HG02588 (cell line): Measurements from ENCODE around the gene RAB22A.

Experiments used
- ATAC-seq: cut with Tn5 transposase; IDR thresholded peaks from one replicate; pipeline ENCODE4 v1.9.1; 2021; ENCODE audit warnings: mild to moderate bottlenecking, moderate library complexity; ENCODE audit not compliant: unreplicated experiment

The RAB22A gene

DNA sequence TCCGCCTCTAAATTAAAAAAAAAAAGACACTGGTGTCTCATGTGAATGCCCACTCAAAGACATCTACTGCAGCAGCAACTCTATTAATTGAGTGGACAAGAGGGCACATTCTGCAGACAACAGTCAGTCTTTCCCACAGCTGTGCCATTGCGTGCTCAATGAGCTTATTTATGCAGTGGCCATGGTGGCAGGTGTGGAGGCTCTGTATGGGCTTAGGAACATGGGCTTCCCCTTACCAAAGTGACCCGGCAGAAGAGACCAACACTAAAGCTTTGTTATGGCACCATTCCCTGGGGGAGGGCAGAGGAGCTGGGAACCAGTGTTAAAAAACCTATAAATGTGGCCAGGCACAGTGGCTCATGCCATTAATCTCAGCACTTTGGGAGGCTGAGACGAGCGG lies 75.3 kb downstream of the RAB22A start:
- no peak for ATAC-seq

DNA sequence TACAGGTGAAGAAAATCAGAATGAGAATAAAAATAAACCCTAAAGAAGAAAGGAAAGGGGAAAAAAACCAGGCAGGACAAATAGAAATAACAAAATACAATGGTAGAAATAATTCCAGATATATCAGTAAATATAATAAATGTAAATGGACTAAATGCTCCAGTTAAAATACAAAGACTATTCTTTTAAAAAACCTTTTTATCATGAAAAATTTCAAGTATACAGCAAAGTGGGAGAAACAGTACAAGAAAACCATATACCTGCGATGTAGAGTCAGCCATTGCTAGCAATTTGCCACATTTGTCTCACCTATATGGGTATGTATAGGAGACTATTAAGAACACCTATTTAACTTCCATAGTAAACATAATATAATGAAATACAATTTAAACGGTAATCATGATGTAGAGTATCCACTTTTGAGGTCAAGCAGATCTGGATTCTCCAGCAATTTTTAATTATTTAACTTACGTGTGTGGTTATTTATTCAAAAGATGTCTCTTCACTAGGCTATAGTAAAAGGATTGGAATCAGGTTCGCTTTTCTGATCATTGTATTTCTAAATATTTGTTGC lies 78.6 kb downstream of the RAB22A start:
- ATAC-seq: no peak

DNA sequence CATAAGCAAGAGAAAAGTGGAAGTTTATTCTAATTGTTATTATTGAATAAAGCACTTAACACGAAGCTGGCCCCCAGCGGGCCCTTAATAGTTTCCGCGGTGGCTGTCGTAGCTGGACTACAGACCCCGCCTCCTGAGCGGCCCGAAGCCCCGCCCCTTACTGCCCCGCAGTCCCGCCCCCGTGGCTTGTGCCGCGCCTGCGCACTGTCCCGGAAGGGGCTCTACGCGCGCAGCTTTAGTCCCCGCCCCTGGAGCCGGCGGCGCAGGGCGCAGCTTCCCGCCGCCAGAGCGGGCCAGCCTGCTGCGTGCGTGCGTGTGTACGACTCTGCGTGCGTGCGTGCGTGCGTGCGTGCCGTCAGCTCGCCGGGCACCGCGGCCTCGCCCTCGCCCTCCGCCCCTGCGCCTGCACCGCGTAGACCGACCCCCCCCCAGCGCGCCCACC lies 79.4 kb downstream of the RAB22A start, which contains the start of gene VAPB:
Gene VAPB (plus strand): TSS at position 348 of the 442 bp plus-strand sequence. CDS start 231 bp downstream, outside the sequence.
- ATAC-seq: peak; percentile 97

DNA sequence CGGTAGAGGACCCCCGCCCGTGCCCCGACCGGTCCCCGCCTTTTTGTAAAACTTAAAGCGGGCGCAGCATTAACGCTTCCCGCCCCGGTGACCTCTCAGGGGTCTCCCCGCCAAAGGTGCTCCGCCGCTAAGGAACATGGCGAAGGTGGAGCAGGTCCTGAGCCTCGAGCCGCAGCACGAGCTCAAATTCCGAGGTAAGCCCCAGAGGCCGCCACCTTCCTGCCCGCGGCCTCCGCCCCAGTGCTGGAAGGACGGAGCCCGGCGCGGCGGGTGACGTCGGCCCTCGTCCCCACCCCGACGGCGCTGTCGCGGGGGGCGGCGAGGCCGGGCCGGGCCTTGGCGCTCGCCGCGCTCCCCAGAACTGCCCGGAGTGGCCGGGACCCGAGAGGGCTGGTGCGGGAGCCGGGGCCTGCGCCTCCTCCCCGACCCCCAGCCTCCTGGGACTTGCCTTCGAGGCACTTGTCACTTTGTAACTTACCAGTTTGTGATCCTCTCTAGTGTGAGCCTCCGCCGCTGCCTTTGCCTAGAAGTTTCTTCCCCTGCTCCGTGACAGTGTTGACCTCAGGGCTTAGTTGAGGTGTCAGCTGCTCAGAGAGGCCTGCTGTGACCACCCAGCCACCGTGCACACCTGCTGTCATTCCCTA lies 79.9 kb downstream of the RAB22A start:
- ATAC-seq: peak; percentile 23

DNA sequence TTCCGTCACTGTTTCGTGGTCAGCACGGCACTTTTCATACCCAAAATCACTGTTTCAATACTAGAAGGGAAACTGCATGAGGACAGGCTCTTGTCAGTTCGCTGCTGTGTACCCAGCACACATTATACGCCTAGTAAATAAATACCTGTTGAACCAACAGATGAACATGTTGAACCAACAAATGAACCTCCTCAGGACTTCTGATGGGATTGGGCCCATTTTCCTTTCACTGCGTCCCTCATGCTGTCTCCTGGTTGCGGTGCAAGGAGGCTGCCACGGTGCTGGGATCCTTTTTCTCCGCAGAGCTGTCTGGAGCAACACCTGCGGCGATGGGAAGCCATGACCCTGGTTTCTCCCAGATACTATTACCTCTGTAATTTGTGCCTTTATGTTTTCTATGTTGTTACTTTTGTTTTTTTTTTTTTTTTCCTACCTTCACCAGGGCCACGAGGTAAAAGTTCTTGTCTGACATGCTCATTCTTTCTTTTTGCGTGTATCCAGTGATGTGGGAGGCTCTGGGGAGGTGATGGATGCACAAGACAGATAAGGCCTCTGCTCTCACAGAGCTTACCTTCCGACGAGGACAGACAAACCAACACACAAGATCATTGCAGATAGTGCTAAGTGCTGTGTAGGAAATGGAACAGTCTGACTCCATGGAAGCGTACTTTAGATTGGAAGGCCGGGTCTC lies 80.6 kb downstream of the RAB22A start:
- no peak for ATAC-seq

DNA sequence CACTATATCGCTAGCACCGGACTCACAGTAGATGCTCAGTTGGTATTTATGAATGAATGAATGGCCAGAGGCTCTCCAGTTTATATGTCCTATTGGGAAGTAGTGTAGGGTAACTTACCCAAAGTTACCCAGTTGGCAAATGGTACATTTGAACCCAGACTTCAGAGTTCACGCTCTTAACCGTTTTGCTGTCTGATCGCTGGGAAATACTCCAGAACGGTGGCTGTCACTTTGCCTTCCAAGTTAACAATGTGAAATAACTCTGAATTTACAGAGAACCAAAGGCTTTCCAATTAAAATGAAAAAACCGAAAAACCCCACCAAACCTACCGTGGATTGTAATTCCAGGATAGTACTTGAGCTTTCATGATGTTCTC lies 81.1 kb downstream of the RAB22A start:
- ATAC-seq: no peak

DNA sequence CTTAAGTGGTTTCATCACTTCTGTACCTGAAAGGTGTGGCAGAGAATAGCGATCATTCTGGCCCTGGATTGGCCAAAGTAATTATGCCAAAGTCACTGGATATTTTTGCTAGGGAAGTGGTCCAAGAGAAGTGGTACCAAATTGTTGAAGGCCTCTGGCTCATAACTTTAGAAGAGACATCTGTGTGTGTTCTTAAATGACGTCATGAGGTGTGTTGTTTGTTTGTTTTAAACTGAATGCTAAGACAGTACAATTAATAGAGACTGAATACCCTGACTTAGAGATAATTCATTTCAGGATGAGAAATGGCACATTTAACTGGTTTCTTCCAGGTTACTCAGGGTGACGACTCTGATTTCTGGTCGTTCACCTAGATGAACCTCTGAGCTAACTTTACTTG lies 82.8 kb downstream of the RAB22A start:
- ATAC-seq: no peak

DNA sequence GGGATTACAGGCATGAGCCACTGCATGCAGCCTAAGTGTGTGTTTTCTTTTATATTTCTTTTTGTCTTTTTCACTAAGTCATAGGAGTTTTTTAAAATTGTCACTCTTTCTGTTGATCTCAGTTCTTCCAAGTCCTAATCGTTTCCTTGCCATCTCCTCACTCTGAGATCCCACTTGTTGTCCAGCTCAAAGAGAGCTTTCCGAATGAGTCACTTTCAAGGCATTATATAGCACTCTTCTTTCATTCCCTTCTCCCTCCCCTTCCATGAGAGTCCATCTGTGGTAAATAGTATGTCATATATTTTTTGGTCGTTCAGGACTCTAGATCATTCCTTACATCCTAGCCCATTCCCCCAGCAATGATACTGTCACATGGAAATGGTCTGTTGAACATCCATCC lies 83.8 kb downstream of the RAB22A start:
- ATAC-seq: no peak

DNA sequence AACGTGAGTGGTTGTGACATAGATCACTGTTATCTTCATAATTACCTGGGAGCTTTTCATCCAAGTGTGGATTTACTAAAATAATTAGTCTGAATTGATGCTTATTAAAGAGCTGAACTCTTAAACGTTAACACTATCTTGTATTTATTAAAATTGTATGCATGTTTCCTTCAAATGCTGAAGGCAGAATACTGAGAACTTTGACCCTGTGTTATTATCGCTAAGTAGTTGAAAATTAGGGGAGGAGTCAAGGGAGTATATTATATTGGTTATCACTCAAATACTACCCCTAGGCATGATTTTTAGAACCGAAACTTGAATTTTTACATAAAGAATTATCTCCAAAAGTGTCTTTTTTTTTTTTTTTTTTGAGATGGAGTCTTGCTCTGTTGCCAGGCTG lies 85.3 kb downstream of the RAB22A start:
- no peak for ATAC-seq

DNA sequence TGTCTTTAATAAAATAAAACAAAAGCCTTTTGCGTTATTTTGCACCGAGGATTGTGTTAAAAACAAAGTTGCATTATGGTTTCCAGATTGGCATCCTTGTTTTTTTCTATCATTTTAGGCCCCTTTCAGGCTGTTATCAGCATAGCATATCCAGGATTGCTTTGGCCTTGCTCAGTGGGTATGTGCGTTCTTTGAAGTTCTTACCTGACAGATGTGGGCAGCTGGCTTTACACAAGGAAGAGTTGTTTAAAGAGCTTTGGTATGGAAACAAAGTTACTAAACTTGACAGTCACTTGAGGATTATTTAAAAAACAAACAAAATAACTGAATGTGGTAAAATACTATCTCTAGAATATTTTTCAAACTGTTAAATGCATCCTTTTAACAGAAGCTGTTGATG lies 86.1 kb downstream of the RAB22A start:
- ATAC-seq: no peak

DNA sequence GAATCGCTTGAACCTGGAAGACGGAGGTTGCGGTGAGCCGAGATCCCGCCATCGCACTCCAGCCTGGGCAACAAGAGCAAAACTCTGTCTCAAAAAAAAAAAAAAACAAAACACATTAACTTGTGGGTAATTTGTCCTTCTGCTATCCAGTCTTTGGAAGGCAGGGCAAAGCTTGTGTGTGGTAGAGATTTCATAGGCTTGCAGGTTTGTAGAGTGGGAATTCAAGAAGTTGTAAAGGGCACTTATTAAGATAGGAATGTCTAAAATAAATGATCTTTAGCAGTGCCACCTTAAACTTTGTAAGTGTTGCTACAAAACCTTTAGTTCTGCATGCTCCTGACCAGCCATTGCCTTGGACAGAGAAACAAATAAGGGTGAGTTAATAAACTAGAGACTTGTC lies 87.9 kb downstream of the RAB22A start:
- no peak for ATAC-seq

DNA sequence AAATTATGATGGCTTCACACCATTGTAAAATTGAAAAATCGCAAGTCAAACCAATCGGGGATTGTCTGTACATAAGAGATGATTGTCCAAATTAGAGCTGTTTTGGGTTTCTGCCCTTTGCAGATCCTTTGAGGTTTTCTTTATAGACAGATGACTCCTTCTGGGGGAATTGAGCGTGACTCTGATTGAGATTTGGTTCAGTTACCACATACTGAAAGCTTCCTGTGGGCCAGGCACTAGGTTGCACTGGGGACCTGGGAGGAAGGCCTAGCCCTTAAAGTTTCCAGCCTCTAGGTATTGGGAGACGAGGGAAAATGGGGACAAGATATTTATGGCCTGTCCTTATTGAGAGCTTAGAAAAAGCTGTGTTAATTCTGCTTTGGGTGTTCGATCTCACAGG lies 88.7 kb downstream of the RAB22A start:
- ATAC-seq: no peak

DNA sequence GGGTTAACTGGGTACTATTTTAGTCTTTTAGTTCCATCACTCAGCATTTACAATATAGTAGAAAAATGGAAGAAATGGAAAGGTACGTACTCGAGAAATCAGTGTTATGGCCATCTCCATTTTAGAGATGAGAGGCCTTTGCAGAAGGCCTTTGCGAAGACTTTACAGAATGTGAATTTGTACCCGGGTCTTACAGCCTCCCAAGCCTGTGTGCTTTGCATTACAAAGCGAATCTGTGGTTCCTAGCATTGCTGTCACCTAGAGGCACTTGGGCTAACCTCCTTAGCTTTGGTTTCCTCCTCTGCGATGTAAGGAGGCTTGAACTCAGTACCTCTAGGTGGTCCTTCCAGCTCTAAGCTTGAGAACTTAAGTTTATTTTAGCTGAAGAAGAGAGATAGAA lies 90.4 kb downstream of the RAB22A start:
- no peak for ATAC-seq

DNA sequence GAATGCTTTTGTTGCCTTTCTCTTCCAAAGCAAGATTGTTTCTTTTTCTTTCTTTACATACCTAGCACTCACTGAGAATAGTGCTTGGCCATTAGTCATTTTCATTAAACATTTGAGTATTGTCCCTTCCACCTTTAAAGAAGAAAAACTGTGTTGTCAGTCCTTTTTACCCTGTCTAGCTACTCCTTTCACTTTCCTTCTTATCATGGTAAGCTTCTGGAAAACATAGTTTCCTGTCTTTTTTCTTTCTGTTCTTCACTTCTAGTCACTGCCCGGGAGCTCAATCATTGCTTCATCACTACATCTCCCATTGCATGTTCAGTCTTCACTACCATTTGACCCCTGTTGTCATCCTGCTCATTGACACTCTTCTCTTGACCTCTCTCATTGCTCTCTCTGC lies 91.6 kb downstream of the RAB22A start:
- no peak for ATAC-seq

DNA sequence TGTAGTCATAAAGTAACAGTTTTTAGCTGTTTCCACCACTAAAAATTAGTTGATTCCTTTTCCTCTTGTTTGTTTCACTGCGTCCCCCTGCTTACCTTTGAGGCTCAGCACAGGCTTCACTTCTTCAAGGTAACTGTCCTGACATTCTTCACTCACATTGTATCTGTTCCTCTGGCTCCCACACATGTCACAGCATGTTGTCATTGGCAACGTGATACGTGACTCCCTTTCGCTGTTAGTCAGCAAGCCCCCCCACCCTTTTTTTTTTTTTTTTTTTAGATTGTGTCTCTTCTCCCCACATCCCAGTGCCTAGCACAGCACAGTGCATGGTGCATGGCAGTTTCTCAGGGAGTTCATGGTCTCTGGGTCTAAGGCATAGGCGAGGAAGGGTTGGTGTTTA lies 92.8 kb downstream of the RAB22A start:
- ATAC-seq: no peak

DNA sequence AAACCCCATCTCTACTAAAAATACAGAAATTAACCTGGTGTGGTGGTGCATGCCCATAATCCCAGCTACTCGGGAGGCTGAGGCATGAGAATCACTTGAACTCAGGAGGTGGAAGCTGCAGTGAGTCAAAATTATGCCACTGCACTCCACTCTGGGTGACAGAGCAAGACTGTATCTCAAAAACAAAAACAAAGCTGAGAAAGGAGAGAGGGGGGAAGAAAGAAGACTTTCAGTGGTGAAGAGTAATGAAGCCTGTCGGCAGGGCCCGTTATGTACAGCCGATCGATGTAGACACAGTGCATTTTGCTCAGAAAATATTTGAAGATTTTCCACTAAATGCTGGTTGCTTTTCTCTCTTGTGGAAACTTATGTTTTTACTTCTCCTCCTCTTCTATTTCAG lies 93.3 kb downstream of the RAB22A start:
- ATAC-seq: peak; percentile 42

DNA sequence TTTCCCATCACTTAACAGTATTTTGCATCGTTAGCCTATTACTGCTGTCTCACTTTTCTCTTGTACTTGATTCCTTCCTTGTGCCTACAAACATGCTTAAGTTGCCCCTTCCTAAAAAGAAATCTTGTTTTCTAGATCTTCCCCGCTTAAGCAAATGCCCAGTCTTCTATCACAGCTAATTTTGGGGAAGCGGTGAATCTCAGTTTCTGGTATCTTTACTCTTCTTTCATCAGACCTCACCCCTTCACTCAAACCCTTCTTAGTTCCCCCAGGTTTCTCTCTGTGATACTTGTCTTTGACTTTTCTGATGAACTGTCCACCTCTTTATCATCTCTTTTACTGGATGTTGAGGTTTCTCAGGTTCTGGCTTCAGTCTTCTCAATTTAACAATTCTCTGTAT lies 93.8 kb downstream of the RAB22A start:
- no peak for ATAC-seq

DNA sequence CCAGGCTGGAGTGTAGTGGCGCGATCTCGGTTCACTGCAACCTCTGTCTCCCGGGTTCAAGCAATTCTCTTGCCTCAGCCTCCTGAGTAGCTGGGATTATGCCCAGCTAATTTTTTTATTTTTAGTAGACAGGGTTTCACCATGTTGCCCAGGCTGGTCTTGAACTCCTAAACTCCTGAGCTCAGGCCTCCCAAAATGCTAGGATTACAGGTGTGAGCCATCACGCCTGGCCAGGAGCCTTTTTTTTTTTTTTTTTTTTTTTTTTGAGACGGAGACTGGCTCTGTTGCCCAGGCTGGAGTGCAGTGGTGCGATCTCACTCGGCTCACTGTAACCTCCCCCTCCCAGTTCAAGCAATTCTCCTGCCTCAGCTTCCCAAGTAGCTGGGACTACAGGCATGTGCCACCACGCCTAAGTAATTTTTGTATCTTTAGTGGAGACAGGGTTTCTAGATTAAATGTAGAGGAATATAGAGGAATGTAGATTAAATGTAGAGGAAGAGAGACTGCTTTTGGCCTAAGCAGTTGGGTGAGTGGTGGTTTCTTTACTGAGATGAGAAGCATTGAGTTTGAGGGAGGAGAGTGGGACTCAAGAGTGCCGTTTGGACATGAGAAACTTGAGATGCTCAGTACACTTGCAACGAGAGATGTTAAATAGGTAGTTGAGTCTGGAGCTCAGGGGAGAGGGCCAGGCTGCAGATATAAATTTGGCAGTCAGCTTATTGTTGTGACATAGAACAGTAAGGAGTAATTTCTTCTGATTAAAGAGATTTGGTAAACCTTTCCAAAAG lies 96.2 kb downstream of the RAB22A start:
- no peak for ATAC-seq

DNA sequence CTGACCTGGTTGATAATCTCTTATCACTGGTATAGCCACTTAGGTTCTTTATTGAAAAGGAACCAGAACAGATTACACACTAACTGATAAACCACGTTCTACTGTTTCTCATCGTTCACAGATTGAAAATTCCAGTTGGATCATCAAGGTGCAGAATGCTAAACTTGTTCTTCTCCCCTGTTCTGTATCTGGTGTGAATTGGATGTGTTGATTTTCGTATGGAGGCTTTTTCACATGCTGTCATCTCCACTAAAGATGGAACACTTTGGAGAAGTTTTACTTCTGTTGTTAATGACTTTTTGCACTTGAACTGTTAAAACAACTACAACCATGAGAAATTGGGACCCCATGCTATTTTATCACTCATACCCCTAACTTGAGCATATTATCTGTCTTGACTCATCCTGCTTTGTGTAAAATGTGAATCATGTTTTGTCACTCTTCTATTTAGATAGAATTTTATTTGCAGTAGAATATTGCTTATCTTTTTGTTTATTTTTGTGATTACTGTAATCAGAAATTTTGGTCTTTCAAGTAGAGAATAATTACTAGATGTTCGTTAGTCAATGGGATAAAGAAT lies 97.0 kb downstream of the RAB22A start:
- ATAC-seq: no peak

DNA sequence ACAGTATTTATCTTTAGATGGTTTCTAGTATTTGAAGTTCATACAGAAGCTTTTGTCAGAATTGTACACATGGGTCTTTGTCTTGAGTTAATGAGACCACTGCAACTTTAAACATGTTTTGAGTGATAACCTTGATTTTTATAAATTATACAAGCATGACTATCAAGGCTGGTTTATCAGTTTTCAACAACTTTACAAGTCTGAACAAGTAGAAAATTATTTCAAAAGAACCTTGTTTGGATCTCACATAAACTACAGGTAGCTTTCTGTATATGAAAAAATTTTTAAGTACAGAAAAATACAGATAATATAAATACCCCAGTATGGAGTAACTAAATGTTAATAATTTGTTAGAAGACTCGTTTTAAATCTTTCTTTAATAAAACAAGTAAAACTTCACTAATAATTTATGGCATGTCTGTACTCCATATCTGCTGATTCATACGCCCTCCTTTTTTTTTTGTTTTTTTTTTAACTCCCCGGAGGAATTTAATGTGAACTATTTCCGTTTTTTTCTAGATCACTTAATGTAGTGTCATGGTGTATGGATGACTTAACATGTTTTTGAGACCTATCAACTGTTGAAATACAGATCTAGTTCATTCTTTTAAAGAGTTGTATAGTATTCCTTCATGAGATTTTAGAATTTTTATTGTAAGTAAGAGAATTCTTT lies 97.8 kb downstream of the RAB22A start:
- no peak for ATAC-seq
